Right lung (tissue), 10 donors: ENCODE results near the gene TMEM233. TPM values are rescaled to one million over a fixed set of nuclear protein-coding genes. Genes with fewer than 3 reads are reported as not detected.
A peak's percentile ranks its signal among the peaks of the same experiment; 100 is the strongest.

Experiments
- DNase-seq, 2 donors: peaks; one replicate each; pipeline ENCODE4 v3.0.0-alpha.2; 2013
- long read RNA-seq, 8 donors: transcript quantifications; one replicate each; lab custom pipeline, GENCODE V29; 2026
- polyA plus RNA-seq, 5 donors: library from polyadenylated mRNA; unstranded; fragments of 120-200 nt; gene quantifications; one replicate each; pipeline versions ENCODE4 v1.2.1 to v1.2.3, GENCODE V29; 2013; ENCODE audit warnings: inconsistent platforms in 1 of 5, low replicate concordance in 1 of 5; ENCODE audit not compliant: insufficient read length in 5 of 5, insufficient read depth in 1 of 5

The TMEM233 gene
- 1 to 10 TPM; 1.1 to 2.3 (median 2.2) TPM for polyA plus RNA-seq
- long read RNA-seq, donor 1, partial matches to known transcripts, result 0 of 2 reads
- long read RNA-seq, donor 1, other reads (novel, unspliced or antisense), result 0 of 2 reads
- long read RNA-seq, donor 2, partial matches to known transcripts, result 0 of 1 reads
- long read RNA-seq, donor 2, other reads (novel, unspliced or antisense), result 0 of 1 reads
- long read RNA-seq, donor 3, result 0 reads
- long read RNA-seq, donor 4, partial matches to known transcripts, result 0 of 1 reads
- long read RNA-seq, donor 4, other reads (novel, unspliced or antisense), result 0 of 1 reads
- long read RNA-seq, donor 5, result 0 reads
- long read RNA-seq, donor 6, partial matches to known transcripts, result 0 of 2 reads
- long read RNA-seq, donor 6, other reads (novel, unspliced or antisense), result 0 of 2 reads
- long read RNA-seq, donor 7, result 0 reads
- long read RNA-seq, donor 8, partial matches to known transcripts, result 0 of 1 reads
- long read RNA-seq, donor 8, other reads (novel, unspliced or antisense), result 0 of 1 reads

DNA sequence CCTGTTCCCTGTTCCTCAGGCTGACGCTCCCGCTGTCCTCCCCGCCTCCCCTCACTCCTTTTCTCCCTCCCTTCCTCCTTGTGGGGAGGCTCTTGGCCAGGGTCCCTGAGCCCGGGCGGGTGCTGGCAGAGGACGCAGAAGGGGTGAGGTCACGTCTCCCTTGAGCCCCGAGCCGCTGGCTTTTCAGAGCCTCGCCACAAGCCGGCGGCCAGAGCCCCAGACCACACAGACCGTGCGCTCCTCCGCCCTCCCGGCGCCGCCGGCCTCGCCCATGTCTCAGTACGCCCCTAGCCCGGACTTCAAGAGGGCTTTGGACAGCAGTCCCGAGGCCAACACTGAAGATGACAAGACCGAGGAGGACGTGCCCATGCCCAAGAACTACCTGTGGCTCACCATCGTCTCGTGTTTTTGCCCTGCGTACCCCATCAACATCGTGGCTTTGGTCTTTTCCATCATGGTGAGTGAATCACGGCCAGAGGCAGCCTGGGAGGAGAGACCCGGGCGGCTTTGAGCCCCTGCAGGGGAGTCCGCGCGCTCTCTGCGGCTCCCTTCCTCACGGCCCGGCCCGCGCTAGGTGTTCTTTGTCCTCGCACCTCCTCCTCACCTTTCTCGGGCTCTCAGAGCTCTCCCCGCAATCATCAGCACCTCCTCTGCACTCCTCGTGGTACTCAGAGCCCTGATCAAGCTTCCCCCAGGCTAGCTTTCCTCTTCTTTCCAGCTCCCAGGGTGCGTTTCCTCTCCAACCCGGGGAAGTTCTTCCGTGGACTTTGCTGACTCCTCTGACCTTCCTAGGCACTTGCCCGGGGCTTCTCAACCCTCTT, at the start of gene TMEM233:
Gene TMEM233, plus strand, starts transcription at position 197 of the 821 bp plus-strand sequence. Its CDS starts 75 bp downstream, at position 272.
- DNase-seq, result no peak

DNA sequence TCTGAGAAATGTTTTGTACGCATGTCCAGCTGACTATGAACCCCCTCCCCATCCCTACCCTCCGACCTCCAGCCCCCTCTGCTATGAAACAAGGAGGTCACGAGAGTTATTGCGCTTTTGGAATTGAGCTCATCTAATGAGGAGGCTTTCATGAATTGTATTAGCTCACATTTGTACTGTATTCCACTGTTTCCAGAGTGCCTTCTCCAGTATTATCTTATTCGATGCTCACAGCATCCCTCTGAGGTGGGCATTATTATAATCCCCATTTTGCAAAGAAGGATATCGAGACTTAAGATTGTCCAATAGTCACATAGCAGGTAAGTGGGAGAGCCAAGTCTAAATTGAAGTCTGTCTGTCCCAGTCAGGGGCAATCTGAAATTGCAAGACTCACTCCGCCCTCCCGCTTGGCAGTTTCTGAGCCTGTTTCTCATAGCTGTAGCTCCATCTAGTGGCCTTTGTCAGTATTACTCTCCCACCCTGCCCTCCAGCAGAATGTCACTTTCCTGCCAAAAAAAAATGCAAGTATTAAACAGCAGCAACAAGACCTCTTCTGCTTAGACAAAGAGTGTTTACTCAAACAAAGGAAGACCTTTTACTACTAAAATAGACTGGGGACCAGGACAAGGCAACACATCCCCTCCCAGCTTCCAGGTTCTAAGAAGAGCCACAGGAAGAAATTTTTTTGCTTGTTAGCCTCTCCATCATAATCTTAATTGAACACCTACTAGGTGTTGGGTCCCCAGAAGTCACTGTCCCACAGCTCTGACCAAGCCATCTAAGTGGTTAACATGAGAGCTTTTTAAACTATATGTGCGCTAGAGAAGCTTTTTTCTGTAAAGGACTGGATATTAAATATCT, 48.6 kb upstream of the TMEM233 start:
- peak; percentile 62 to 80 for DNase-seq

DNA sequence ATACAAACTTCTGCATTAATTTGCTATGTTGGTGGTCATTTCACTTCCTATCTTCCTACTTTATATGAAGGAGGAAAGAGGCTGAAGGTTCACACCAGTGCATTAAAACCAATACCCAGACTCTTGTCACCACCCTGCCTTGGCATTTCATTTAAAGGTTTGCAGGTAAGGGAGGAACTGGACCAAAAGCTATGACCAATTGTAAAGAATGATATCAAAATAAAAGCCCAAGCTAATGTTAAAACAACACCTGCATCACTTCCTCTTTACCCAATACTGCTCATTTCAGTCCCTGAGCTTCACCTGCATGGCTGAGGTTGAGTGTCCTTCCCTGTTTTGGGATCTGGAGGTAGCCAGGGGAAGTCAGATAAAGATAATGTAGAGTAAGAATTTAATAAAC, 47.2 kb upstream of the TMEM233 start:
- no peak for DNase-seq

DNA sequence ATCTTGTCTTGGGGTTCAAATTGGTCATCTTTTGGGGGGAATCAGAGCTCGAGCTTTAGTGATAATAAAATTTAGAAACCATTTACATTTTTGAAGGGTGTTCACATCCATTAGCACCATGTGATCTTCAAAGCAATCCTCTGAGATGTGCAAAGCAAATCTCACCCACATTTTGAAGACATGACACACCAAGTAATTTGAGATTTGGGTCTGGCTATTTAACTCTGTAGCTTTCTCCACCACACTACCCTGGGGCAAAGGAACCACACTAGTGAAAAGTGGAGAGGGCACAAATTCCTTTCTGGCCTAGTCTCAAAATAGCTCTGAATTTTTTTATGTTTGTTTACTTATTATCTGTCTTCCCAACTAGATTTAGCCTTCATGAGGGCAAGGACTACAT, 46.6 kb upstream of the TMEM233 start:
- no peak for DNase-seq

DNA sequence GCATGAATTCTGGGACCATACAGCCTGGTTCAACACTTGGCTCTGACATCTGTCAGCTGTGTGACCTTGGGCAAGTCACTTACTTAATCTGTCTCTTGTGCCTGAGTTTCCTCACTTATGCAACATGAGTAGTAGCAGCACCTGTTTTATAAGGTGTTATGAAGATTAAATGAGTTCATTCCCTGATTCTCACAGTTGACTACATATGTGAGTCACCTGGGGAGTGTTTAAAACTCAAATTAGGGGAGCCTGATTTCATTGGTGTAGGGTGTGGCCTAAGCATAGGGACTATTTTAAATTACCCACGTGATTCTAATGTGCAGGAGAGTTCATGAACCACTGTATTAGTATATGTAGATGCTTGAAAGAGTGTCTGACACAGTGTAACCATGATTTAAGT, 36.7 kb upstream of the TMEM233 start:
- no peak for DNase-seq

DNA sequence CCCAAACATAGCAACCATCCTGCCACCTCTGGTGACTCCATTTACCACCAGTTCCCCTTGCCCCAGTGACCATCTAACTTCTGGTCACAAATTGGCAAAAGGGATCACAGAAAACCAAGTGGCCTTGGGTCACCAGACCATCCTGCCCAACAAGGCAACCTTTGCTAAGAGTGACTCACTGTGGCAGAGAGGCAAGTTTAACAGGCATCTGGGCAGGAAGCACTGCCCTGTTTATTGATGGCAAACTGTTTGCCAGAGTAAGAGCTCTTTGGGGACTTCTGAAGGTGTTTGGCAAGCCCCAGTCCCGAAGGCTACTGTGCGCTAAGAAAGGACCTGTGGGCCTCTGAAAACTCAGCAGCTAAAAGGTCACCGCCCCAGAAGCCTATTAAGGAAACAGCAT, 28.2 kb upstream of the TMEM233 start:
- DNase-seq, result no peak

DNA sequence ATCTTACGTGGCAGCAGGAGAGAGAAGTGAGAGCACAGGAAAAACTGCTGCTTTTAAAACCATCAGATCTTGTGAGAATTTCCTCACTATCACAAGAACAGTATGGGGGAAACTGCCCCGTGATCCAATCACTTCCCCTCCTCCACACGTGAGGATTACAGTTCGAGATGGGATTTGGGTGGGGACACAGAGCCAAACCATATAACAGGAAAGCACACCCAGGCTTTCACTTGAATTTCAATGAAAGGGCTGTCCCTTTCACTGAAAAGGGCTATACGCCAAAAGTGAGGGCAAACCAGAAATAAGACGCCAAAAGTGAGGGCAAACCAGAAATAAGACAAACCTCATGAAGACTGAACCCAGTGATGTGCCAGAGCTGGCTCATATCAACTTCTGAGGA, 22.8 kb upstream of the TMEM233 start:
- no peak for DNase-seq

DNA sequence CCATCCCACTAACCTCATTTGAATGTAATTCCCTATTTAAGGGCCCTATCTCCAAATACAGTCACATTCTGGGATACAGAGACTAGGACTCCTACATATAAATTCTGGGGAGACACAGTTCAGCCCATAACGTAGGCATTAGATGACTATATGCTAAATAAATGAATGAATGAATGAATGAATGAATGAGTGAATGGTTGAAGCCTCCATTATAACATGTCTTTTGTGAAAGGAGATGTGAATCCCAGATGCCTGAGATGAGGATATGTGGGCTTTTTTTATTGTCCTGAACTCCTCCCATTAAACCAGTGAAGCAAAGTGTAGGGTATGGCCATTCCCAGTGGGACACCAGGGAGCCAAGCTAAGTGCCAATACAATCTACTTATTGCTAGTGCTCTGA, 20.5 kb upstream of the TMEM233 start:
- no peak for DNase-seq

DNA sequence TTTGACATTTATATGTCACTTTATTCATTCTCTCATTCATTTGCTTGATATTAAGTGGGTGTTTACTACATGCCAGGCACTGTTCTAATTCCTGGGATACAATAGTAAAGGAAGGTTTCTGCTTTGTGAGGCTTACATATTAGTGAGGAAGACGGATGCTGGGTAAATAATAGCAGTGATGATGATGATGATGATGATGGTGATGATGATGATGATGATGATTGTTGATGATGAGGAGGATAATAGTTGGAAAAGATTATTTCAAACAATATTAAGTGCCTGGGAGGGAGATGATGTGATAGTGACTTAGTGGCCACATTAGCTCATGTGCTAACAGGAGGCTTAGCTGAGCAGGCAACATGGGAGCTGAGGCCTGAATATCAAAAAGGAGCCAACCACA, 19.3 kb upstream of the TMEM233 start:
- DNase-seq, result no peak

DNA sequence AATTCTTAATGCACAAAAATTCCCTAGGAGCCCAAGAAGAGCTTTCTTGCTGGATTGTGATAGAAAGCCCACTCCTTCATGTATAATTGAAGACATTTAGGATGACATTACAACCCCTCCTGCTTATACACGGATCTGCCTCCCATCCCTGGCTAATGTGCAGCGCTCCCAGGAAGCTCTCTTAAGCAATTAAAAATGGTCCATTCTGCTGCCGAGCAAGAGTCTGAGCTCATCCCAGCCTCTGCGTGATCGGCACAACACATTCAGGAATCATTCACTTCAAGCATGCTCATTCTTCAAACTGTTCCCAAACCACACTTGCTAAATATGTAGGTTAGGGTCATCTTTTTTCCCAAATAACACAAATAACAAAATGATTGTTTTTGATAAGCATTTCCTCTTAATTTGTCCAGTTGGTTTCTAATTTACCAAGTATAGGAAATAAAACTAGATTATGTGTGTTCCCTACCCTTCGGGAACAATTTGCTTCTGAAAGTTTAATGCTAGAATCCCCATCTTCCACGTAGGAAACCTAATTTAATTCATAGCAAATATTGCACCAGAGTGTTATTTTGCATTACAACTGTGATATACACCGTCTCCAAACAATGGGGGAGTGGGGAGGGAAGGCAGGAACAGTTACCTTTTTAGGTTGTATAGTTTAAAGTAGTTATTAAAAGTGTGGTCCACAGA, 17.3 kb upstream of the TMEM233 start:
- no peak for DNase-seq

DNA sequence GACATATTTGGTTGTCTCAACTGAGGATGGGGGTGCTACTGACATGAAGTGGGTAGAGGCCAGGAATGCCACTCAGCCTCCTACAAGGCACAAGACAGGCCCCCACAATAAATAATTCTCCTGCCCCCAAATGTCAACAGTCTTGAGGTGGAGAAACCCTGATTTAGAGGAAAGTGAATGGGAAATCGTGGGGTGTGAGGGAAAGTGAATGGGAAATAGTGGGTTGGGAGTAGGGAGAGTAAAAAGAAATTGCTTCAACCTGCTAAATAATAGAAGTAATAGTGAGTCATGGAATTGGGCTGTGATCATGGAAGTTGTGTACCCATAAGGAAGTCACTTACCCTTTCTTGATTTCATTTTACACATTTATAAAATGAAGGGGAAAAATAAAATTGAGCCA, 16.7 kb upstream of the TMEM233 start:
- no peak for DNase-seq

DNA sequence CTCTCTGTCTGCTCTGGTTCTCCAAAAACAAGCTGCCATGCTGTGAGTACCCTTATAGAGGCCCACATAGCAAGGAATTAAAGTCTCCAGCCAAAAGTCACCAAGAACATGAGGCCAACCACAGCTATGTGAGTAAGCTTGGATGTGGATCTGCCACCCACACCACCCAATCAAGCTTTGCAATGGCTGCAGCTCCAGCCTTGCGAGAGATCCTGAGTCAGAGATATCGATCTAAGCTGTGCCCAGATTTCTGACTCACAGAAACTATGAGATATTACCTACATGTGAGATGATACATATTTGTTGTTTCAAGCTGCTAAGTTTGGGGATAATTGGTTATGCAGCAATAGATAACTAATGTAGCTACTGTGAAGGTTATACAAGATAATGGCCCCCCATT, 15.5 kb upstream of the TMEM233 start:
- DNase-seq, result no peak

DNA sequence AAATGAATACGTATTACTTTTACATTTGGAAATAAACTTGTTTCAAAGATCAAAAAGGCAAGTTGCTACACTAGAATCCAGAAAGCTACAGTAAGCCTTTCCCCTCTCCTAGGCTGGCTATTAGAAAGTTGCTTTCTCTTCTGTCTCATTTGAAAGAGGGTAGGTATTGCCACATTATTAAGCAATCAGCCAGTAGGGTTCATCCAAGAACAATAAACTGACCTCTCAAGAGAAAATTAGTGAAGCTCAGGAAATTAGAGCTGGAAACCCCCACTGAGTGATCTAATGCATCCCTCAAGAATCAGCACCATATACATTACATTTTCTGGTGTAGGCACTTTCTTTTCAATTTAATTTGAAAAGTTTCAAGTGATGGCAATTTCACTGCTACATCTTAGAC, 4.5 kb upstream of the TMEM233 start:
- no peak for DNase-seq

DNA sequence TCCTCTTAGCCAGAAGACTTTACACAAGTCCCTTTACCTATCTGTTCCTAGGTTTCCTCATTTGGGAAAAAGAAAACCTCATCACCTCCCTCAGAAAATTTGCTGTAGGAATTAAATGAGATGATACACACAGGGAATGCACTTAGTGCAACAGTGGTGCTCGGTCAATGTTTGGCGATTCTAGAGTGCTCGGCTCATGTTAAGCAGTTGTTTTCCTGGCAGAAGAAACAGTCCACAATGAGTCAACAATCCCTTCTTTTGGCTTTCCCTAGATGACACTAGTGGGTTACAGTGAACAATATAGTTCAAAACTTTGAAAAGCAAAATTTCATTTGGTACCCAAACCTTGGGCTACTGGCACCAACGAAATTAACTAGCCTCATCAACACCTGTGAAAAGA, 3.9 kb upstream of the TMEM233 start:
- DNase-seq, result no peak

DNA sequence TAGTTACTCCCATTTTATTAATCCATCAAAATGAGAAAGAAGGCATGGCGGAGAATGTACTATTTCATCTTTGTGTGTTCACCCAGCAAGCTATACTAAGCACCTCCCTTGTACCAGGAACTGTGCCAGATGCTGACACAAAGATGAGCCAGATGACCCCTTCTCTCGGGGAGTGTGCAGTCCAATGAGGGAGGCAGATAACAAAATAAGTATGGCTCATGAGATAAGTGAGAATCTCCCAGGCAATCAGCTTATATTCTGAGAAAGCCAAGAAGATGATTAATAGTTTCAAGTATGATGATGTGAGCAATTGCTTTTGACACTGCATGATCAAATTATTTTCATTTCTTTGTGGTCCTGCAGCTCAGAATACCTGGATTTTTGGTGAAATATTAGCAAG, 1.3 kb upstream of the TMEM233 start:
- DNase-seq, result no peak

DNA sequence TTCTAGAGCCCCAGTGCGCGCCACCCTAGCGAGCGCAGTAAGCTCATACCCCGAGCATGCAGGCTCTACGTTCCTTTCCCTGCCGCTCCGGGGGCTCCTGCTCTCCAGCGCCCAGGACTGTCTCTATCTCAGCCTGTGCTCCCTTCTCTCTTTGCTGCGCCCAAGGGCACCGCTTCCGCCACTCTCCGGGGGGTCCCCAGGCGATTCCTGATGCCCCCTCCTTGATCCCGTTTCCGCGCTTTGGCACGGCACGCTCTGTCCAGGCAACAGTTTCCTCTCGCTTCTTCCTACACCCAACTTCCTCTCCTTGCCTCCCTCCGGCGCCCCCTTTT, 791 bp downstream of the TMEM233 start:
- DNase-seq, result no peak

DNA sequence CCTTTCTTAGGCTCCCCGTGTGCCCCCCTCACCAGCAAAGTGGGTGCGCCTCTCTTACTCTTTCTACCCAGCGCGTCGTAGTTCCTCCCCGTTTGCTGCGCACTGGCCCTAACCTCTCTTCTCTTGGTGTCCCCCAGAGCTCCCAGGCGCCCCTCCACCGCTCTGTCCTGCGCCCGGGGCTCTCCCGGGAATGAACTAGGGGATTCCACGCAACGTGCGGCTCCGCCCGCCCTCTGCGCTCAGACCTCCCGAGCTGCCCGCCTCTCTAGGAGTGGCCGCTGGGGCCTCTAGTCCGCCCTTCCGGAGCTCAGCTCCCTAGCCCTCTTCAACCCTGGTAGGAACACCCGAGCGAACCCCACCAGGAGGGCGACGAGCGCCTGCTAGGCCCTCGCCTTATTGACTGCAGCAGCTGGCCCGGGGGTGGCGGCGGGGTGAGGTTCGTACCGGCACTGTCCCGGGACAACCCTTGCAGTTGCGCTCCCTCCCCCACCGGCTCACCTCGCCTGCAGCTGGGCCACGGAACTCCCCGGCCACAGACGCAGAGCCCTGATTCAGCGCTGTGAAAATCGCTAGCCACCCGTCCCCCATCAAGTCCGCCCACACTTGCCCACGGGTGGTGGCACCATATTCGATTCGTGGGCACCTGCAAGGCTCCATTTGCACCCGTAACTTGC, 1.3 kb downstream of the TMEM233 start:
- no peak for DNase-seq

DNA sequence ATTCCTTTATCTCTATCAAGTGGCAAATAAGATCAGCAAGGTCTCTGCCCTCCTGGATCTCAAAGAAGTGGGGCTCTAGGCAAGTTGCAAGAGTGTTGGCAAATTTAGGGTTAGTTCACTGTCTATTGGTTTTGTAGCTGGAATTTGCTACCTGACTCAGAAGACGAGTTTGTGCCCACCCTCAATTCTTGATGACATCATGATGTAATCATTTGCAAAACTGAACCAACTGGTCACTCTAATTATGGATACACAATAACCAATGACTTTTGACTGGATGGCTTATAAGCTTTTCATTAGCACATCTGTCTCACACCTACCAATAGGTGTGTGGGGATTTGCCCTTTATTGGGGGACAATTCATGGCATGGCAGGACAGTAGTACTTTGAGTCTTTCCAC, 4.6 kb downstream of the TMEM233 start:
- DNase-seq, result no peak

DNA sequence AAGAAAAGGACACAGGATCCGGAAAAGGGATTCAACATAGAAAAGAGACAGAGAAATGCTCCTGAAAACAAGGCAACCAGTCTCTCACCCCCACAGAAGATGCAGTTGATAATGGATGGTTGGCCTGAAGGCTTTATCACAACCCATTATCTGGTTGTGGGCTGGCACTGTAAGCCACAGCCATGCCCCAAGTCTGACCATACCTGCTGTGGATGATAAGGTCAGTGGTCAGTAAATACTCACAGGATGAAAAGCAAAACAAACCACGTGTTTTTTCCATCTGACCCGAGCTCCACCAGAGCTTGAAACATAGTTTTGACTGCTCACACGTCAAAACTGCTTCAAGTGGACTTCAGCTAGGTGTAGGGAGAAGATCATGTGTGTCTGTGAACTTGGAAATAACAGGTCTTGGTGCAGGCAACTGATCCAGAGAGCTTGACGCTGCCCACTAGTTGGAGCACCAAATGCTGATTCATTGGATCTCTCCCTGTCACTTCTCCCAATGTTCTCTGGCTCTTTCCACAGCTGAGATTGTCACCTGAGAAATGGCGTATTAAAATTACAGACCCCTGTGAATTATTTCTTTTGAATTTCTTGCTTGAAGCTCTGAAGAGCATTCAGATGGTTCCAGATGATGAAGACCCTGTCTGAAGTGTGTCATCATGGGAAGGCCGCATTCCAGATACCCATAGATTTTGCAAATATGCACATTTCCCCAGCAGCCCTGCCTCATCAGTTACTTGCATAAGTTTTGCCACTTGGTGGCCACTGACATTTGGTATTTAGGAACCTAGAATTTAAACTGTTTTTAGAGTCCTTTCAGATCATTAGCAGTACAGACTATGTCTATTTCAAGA, 8.5 kb downstream of the TMEM233 start:
- DNase-seq, result no peak

DNA sequence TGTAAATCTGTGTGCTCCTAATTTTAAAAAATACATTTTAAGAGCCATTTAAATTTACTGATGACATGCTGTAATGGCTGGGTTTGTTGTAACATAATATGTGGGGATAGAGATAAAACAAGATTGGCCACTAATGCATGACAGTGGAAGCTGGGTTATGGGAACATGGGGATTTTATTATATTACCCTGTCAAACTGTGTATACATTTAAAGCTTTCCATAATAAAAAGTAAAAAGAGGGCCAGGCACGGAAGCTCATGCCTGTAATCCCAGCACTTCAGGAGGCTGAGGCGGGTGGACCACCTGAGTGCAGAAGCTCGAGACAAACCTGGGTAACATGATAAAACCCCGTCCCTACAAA, 9.1 kb downstream of the TMEM233 start:
- DNase-seq, result no peak
